SHP77 treated with DMSO at 0.1 percent for 48 hours (cell line): ENCODE measurements around the gene FAM120A.
A peak's percentile ranks its signal among the peaks of the same experiment; 100 is the strongest.

ENCODE experiments used
- DNase-seq: peaks from one replicate; lab custom pipeline; 2025; lab: John Stamatoyannopoulos, UW

Gene FAM120A

DNA sequence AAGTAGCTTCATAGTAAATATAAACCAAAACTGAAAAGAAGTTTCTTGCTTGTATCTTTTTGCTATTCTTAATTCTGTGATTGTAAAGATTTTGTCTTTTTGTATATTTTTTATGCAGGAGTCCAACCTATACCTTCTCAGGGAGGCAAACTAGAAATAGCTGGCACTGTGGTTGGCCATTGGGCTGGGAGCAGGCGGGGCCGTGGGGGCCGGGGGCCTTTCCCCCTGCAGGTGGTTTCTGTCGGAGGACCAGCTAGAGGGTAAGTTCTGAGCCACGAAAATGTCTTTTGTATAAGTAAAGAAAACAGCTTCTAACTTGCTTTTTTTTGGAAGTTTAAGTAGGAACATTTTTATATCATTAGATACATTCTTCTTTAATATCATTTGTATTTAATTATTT lies 109.5 kb downstream of the FAM120A start:
- DNase-seq = no peak

DNA sequence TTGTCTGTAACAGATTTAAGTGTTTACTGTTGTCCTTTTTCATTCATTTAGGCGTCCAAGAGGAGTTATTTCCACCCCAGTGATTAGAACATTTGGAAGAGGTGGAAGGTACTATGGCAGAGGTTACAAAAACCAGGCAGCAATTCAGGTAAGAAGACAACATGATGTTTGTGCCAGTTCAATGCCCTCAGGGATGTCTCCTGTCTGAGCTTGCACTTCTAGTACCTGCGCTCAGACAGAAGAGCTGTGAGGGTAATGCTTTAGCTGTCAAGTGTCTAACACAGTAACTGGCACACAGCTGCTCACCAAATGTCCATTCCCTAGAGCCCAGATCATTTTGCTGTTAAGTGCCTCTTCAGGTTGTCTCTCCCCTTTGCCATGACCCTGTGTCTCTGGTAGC lies 110.7 kb downstream of the FAM120A start:
- DNase-seq = no peak

DNA sequence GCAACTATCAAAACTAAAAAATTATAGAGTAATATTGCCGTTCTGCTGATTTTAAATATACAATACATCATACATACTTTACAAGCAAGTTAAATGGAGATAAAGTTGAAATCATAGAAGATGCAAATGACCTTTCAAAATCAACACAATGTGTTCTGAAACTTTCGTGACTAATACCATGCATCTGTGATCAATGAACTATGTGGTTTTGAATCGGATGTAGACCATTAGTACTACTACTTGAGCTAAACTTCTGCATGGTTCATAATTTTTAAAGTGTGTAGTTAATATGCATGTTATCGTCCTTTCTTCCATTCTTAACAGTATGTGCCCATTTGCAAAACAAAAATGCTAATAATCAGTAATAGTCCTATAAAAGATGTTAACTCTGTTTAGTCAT lies 113.6 kb downstream of the FAM120A start:
- DNase-seq = no peak

DNA sequence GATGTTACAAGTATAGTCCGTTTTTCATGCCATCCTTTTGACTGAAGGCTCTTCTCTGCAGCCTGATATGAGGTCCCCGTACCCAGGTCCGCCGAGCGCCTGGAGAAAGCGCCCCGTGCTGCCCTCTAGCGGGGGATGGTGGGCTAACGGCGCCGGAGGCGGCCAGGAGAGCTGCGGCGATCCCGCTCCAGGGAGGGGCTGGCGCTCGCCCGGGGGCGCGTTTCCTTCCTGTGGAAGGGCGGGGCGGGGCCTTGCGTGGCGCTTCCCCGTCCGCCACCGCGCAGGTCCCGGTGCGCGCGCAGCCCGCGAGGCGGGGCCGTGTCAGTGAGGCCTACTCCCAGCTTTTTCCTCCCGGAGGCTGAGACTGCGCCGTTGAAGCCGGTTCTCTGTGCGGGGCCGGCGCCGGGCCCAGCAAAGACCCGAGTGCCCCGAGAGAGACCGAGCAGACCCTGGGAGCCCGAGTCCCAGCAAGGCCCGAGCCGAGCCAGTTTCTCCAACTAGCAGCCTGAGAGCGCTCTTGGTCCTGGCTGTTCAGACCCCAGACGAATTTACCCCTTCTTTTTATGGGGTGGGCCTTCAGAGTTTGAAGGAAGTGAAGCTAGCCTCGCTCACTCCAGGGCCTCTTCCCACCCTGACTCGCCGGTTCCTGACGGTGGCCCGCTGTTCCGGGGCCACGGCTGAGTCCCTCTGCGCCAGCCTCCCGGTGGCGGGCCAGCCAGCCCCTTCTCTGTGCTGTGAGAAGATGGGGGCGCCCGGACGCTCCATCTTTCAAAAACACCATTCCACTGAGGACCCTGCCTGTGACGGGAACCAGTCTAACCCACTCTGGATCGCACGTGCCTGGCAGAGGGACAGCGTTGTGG lies 115.2 kb downstream of the FAM120A start:
- peak; percentile 84 for DNase-seq

DNA sequence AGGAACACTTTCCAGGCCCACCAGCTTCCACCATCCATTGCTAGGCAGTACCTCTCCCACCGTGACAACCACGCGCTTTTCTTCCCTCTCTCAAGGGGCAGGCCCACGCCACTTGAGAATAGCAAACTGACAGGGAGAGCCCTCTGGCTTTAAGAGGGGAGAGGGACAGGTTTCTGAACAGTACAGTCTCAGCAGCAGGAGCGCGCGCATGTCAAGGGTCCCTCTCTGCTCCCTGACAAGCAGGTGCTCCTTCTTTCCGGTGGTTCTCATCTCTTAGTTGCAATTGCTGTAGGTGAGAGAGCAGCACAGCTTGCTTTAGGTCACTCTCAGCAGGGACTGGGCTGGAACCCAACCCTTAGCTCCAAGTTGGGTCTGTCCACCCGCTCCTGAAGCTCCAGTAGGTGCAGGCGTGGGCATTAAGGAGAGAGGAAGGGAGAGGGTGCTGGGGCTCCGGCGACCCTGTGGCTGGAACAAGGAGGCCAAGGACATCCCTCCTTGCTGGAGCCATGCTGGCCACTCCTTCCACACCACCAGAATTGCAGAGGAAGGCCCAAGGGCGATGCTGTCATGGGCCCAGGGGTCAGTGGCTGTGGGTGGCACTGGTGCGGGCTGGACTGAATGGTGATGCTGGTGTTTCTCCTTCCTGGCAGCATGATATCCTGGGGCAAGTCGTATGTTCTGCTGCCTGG lies 115.9 kb downstream of the FAM120A start:
- no peak for DNase-seq

DNA sequence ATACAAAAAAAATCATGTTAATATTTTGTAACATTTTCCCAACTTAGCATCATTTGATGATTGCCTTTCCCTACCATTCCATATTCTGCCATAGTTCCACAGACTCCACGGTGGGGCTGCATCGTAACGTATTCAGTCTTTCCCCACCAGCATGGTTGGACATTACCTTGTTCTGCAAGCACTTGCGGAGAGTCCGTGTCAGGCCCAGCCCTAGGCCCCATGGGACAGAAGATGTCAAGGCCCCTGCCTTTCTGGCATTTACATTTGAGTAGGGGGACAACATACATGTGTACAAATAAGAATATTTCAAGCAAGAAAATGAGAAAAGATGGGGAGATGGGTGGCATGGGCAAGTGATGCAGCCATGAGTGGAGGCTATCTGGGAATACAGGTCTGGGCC lies 116.7 kb downstream of the FAM120A start:
- no peak for DNase-seq

DNA sequence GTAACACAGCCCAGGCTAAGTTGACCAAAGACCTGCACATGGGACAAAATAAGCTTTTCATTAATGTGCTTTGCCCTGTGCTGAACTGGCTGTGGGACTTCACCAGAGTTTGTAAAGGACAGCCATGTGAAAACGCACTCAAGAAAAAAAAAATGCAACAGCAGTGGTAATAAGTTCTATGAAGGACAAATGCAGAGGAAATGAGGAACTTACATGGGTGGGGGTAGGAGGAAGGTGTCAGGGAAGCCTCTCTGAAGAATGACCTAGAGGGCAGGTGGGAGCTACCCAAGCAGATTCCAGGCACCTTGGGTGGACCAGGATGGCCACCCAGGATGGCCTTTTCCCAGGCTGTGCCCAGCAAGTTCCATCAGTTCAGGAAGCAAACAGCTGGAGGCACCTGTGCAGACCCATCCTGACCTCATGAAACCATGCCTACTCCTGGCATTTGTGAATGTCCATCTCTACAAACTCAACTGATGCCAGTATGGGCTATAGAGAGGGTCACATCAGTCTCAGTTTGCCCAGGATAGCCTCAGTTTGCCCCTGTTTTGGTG lies 118.2 kb downstream of the FAM120A start:
- DNase-seq = no peak

DNA sequence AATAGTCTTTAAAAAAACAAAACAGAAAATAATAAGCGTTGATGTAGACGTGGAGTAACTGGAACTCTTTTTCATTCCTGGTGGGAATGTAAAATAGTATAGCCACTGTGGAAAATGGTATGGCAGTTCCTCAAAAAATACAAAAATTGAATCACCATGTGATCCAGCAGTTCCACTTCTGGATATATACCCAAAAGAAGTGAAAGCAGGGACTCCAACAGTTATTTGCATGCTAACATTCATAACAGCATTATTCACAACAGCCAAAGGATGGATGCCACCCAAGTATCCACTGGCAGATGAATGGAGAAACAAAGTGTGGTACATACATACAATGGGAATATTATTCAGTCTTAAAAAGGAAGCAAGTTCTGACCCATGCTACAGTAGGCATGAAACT lies 120.7 kb downstream of the FAM120A start:
- no peak for DNase-seq

DNA sequence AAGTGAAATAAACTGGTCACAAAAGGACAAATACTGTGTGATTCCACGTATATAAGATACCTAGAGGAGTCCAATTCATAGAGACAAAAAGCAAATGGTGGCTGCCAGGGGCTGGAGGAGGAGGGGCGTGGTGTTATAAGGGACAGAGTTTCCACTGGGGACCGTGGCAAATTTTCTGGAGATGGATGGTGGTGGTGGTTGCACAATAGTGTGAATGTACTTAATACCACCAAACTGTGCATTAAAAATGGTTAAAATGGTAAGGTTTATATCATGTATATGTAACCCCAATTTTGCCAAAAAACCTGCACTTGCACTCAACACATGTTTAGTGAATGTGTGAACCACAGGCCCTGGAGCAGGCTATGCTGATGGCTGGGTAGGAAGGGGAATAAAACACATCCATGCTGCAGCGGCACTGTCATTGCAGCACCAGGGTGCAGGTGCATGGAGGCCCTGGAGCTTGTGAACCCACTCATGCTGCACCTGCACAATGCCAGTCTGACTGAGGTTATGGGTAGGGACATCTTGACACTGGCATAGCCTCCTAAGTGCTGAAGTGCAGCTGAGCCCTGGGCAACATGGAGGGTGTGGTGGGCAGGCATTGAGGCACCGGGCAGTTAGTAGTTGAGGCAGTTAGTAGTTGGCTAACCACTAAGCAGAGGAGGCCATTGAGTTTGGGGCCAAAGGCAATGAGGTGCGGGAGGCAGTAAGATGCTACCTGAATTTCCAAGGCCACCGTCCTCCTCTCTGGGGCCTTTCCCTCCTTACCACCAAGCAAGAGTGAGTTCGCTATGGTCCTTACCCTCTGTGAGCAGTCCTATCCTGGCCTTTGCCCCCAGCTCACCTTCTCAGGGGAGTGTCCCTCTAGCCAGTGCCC lies 121.4 kb downstream of the FAM120A start:
- no peak for DNase-seq

DNA sequence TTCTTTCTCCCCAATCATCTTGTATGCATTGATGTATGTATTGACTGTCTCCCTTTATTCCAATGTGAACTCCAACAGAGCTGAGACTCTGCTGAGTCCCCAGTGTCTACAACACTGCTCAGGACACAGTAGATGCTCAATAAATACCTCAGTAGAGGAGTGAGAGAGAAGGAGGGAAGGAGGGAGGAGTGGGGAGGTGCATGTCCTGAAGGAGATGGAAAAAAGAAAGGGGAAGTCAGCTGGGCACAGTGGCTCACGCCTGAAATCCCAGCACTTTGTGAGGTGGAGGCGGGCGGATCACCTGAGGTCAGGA lies 122.0 kb downstream of the FAM120A start:
- no peak for DNase-seq

DNA sequence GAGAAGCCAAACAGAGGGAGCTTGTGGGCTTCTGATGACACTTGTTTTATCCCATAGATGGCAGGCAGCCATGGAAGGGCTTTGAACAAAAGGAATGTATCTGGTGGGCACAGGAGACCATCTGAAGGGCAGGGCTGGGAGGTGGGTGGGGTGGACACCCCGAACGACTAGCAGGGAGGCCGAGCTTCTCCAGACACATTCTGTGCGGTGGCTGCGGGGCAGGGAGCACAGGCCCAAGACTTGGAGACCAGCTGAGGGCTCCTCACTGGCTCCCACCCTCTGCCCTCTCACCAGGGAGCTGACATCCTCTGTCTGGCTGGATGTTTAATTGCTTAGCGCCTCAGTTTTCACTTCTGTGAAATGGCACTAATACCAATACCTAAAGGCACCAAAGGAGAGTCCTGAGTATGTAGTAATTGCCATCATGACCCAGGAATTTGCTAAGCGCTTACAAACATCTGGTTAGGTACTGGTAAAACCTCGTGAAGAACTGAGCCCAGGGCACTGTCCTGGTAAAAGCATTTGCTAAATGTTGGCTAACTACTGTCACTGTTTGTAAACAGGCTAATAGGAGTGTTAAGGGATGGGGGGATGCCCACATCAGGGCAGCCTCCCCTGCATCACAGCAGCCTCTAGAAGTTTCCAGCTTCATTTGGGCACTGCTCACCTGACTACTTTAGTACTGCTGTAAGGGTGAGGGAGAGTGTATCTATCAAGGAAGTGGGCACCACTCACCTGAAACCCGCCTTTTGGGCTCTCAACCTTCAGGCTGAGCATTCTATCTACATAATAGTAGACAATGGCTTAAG lies 122.8 kb downstream of the FAM120A start:
- no peak for DNase-seq

DNA sequence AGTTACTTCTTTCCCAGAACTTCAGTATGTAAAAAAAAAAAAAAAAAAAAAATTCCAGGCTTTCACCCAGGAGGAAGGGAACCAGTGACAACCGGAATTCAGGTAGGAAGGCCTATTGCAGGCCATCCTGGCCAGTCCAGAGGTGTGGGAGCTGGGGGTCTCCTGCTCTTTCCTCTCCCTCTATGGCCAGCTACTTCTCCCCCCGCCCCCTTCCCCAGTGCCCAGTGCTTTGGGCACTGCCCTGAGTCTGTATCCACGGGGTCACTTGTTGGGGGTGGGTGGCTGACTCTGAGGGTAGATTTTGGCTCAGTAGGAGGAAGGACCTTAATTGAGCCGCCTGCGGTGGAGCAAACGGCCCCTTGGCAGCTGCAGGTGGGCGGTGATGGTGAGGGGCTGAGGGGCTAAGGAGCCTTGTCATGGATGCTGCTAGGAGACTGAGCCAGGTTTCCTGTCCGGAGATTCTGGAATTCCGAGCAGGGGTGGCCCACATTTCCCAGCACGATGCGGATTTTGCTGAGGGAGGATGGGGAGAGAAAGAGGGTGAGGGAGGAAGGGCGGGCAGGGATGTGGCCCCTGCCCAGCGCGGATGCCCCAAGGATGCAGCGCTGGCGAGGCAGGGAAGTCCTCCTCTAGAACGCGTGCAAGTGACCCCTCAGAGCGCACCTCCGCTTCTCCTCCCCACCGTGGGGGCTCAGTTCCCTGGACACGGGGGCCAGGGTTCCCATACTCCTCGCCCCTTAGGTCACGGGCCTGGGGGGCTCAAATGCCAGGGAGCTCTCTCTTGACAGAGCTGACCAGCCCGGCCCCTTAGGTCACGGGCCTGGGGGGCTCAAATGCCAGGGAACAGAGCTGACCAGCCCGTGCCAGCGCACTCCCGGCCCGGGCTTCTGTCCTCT lies 123.7 kb downstream of the FAM120A start:
- no peak for DNase-seq

DNA sequence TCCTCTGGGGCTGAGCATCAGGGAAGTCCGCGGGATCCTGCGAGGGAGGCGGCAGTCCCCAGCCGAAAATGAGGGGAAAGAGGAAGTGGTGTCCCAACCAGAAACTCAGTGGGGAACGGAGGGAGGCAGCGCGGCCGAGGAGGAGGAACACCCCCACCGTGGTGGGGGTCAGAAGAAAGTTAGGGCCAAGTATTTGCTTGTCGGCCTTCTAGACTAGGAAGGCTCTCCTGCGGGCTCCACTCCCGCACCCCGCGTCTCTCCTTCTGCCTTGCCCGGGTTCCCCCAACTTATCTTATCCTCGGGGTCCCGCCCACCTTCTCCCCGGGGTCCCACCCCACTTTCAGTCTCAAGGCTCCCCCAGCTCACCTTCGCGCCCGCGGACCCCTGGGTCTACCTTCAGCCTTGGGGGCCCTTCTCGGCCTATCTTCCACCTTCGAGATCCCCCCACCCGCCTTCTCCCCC lies 124.3 kb downstream of the FAM120A start:
- no peak for DNase-seq

DNA sequence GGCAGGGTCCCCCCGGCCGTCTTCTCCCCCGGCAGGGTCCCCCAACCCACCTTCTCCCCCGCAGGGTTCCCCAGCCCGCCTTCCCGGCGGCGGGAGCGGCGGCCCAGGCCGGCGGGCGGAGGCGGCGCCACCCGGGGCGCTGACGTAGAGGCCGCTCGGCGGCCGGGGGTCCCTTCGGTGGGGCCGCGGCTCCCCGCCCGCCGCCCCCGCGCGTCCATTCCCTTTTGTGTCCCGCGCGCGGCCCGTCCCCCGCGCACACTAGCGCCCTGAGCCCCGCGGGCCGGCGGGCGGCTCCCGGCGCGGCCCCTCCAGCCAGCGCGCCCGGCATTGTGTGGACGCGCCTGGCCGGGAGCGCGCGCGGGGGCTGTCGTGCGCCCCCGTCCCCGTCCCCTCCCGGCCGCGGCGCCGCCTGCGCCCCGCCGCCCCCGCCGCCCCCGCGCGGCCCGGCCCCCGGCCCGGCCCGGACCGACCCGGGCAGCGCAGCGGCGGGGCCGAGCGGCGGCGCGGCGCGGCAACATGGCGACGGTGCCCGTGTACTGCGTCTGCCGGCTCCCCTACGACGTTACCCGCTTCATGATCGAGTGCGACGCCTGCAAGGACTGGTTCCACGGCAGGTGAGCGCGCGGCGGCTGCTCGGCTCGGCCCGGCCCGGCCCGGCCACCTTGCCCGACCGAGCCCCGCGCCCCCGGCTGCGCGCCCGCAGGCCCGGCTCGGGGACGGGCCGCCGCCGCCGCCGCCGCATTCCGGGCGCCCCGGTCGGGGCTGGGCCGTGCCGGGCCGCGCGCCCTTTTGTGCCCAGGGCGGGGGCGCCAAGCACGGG lies 125.0 kb downstream of the FAM120A start, which contains the start of gene PHF2:
TSS of gene PHF2 (plus strand) at position 327 of the 820 bp plus-strand sequence. CDS start at position 517, 190 bp downstream.
- no peak for DNase-seq

DNA sequence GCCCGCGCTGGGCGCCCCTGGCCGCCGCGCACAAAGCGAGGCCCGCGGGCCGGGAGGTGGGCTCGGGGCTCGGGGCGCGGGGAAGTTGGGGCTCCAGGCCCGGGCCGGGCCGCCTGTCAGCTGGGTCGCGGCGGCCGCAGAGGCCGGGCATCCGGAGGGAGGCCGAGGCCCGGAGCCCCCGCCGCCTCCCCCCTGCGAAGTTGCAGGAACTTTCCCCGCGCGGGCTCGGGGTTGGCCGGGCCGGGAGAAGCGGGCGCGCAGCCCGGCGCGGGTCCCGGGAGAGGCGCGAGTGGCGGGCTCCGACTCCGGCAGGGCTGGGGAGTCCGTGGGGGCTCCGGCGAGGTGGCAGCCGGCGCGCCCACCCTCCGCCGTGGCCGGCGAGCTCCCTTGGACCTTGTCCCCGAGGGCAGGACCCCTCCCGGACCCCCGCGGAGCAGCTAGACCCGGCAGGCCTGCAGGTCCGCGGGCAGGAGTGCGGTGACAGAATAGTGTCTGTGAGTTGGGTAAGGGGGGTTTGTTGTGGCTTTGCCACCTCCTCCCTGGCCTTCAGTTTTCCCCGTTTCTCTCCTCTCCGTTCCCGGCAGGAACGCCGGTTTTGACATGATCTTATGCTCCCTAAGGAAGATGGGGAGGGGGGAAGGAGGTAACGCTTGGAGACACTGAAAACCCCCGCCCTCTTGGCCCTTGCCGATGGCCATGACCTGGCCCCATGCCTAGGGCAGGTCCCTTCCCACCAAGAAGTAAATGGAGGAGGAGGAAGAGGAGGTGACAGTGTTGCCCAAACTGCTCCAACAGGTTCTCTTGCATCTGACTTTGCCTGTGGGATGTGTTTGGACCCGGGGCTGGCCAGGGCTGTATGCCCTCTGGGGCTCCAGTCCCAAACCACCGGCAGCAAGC lies 125.8 kb downstream of the FAM120A start:
- no peak for DNase-seq

DNA sequence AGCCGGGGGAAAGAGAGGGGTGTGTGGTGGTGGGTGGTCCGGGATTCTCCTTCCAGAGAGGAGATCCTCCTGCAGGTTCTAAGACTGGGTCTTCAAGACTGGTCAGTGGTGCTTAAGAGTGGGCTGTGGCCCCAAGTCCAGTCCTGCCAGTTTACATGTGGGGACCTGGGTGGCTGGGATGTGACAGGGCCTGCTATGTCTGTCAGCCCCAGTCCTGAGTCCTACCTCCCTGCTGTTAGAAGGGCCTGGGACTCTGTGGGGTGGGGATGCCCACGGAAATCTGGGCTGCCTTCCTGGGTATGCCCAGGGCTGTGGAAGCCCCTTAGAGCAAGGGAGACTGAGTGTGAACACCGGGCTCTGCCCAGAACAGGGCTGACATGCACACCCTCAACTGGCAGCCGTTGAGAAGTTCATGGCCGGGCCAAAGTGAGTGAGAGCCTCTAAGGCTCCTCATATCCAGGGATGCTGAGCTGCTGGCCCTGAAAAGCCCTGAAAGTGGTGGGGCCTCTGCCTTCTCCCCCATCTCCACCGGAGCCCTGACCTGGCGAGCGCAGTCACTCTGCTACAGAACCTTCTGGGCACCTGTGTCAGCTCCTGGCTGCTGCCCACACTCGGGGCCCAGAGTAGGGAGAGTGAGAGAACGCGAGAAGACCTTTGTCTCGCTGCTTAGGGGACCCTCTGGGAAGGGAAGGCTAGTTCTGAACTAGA lies 126.6 kb downstream of the FAM120A start:
- DNase-seq = no peak

DNA sequence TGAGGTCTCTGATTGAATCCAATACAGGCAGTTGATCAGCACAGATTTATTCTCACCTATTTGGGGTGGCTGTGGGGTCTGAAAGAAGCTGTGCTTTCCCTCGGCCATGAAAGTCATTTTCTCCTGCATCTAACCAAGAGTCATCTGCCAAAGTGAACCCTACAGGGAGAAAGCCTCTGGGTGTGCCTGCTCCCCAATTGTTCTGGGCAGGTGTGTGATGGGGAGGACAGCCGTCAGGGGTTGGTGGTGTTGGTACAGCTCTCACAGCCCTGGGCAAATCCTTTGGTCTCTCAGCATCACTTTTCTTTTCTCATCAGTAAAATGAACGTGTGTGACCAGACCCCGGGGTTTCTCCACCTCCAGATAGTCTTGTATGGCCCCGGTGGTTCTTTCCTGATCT lies 127.4 kb downstream of the FAM120A start:
- no peak for DNase-seq
